Stimulated activated CD4-positive, alpha-beta T cell treated with anti-CD3 and anti-CD28 coated beads, Interleukin-15, amount 100 ng/mL, for 1 hour (primary cell): Measurements from ENCODE around the gene THRB.

Source experiments
- DNase-seq, 2 donors: peaks; one replicate each; pipeline ENCODE4 v3.0.0-alpha.2; 2020; ENCODE audit warnings: low read depth in 1 of 2, low spot score in 1 of 2

Gene THRB

DNA sequence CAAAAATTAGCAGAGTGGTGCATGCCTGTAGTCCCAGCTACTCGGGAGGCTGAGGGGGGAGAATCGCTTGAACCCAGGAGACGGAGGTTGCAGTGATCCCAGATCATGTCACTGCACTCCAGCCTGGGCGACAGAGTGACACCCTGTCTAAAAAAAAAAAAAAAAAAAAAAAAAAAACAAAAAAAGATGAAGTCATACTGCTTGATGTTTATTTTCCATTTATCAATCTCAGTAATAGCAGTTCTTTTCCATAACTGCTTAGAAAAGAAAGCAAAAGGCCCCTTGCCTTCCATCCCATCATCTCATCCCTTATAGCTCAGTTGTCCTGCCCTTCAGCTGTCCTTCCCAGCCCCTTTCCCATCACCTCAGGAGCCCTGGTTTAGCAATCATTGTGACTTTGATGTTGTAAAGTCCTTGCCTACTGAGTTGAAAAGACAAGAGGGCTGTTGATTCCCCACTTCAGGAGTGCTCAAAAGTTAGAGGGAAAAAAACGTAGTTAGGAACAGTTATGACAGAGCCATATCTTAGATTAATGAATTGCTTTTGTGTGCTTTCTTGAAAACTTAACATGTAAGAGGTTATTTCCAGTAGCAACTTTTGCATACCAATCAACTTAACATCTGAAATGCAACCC lies 18.0 kb upstream of the THRB start:
- no peak for DNase-seq

- DNase-seq = no peak
These were observed 15.5 kb upstream of the THRB start for GRCh38 chr3:24510030-24510648.

- DNase-seq = no peak
These were observed 13.8 kb upstream of the THRB start for GRCh38 chr3:24508423-24508839.

DNA sequence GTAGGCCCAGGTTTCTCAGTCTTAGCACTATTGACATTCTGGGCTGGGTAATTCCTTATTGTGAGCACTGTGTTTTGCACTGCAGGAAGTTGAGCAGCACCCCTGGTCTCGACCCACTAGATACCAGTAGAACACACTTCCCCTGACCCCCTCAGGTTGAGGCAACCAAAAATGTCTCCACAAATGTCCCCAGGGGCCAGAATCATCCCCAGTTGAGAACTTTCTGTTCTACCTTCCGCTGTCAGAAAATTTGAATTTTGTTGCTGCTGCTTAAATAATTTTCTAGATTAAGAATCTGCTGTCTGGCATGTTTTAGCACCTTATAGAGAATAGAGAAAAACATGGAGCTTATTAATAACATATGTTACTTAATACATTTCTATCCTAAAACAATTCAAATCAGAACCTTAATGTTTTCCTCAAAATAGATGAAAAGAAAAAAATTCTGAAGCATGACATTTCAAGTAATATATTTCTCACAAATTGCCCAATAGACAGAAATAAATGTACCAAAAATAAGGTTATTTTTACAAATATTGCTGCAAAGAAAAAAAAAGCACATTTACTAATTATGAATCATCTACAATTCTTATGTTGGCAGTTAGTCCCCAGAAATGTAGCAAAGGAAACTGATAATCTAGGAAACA lies 13.2 kb upstream of the THRB start:
- no peak for DNase-seq

- DNase-seq = no peak
These were observed 12.5 kb upstream of the THRB start for GRCh38 chr3:24506966-24507775.

- DNase-seq = no peak
These were observed 11.3 kb upstream of the THRB start for GRCh38 chr3:24505691-24506550.

DNA sequence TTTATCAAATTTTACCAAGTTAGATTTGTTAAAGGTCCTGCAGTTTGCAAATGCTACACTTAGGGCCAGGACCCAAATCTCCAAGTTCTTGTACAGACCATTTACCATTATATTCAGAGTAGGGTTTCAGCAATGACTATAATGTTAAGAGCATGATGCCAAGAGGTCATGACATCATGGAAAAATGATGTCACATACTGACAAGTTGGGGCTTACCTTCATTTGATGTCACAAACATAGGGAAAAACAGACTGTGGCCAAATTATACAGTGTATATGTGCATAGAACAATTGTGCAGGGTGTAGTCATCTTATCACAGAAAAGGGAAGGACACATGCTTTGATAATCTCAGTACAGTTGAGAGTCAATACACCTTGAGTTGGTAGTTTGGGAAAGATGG lies 10.1 kb upstream of the THRB start:
- no peak for DNase-seq

- DNase-seq = no peak
These were observed 9.0 kb upstream of the THRB start for GRCh38 chr3:24503616-24504113.

GRCh38 chr3:24502690-24503089 lies 8.0 kb upstream of the THRB start:
- DNase-seq = no peak

DNA sequence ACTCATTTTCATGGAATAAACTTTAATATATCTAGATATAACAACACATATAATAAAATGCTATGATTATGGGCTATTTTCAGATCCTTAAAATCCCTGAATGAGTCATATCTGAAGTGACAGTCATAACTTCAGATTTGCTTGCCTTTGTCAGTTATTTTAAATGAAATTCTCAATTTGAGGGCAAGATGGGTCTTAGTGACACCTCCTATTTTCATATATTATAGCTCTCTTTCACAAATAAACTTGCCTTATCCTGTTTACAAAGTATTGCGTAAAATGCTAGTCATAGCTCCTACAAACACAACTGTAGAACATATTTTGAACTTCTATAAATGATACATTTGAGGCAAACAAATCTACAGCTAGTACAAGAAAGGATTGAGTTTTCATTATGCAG lies 6.2 kb upstream of the THRB start:
- DNase-seq = no peak

DNA sequence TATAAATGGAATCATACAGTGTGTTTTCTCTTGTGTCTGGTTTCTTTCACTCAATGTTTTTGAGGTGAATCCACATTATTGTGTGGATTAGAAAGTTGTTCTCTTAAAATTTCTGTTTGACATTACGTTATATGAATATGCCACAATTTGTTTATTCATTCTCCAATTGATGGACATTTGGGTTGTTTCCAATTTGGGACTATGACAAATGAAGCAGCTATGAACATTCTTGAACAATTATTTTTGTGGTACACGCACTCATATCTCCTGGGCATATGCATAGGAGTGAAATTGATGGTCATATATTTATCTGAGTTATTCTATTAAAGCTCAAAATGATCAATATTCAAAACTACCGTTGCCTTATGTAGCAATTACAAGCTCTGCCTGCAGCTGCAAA lies 5.3 kb upstream of the THRB start:
- DNase-seq = no peak

- DNase-seq = no peak
These were observed 4.1 kb upstream of the THRB start for GRCh38 chr3:24498796-24499195.

DNA sequence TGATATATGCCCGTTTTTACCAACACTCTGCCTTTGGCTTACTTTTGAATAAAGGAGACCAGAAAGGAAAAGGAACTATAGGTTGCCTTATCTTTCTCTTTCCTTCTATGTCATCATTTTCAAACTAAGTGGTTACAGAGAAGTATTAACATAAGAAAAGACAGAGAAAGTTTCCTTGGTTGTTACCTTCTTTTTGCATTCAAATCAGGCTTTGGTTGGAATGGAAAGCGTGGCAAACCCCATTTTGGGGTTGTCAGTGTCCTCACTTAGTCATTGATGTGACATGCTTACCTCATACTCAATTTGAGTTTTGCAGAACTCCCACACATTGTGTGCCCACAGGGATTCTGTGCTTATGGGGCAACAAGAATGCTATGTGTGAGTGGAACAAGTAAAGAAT lies 3.7 kb upstream of the THRB start:
- no peak for DNase-seq

GRCh38 chr3:24497942-24498341 lies 3.3 kb upstream of the THRB start:
- DNase-seq = no peak

- DNase-seq = no peak
These were observed 2.2 kb upstream of the THRB start for GRCh38 chr3:24496529-24497482.

DNA sequence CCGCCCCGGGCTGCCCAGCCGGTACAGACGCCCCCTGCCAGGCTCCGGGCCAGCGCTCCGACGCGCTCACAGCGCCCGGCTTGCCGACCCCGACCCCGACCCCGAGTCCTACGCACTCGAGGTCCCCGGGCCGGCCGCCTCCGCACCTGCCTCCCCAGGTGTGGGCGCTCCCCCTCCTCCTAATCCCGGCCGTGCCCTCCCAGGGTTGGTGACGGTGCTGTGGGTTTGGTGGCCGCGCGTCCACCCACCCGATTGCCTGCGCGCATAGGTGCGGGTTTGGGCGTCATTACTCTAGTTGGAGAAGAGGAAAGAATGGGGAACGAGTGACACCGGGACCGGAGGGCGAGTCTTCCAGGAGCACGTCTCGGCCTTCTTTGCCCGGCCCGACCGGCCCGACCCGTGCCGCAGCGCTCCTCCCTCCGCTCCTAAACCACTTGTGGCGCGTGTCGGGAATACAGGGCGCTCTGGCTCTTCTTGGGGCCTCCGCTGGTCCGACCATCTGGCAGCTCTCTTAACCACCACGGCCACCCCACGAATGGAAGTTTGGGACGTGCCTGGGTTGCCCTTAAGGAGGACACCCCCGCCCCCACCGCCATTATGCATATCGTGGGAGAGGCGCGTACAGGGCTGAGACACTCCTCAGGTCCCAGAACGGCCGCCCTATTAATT lies 810 bp upstream of the THRB start:
- DNase-seq = no peak

DNA sequence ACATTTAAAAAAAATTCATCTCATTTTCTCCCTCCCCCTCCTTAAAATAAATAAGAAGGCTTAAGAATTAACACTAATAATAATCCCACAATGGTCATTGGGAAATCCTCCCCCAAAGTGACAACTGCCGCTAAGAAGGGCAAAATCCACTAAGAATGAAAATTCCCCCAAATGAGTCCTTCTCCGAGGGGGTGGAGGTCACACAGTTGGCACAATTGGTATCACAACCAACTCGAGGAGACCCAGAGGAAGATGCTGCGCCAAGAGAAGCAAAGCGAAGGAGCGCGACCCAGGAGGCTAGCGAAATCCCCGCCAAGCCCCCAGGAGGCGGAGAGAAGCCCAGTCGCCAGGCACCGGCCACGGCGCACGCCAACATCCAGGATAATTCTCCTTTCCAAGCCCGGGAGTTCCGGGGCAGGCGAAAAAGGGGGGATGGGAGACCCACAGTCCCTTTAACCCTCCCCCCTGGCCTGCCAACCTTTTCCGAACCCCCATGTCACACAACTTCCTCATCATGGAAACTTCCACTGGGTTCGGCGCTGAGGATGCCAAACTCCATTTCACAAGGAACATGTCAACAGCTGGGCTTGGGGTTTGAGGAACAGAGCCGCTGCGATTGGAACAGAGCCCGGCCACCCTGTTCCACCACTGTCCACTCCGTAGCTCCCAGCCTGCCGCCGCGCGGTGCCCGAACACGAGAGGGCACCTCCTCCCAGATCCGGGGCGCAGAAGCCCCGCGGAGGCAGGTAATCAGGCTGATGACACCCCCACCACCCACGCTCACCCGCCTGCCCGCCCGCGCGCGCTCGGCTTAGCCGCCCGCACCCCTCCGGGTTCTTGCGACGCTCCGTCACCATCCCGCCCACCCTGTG lies 668 bp downstream of the THRB start:
- no peak for DNase-seq

DNA sequence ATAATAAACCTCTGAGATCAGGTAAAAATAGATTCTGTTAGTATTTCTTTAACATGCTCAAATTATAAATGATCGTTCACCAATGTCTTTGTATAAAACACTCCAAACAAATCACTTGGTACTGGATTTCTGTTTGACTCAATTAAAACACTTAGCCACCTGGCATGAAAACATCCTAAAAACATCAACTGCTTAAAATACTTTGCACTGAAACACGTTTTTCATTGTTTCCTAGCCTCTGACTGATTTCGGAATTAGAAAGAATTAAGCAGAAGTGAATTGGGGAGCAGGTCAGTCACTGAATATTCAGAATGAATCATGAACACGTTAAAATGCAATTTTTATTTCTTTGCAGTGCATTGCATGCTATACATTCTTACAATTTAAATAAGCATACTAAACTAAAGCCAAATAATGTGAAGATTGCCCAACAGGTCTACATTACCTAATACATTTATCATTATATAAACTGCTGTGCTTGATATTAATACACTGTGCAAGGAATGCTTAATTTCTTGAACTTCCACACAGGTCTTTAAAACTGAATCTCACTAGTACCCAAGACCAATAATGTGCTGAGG lies 1.6 kb downstream of the THRB start:
- DNase-seq = no peak
